GM12865 (cell line): Measurements from ENCODE around the gene DDX43.
"Not testable (repeated sequence)": the region's sequence is repeated elsewhere in the genome, so short reads cannot be mapped to it uniquely, and the experiment has no call there.

ENCODE experiments used
- DNase-seq: peaks from one replicate; pipeline ENCODE4 v3.0.0; 2010; ENCODE audit warnings: low read depth
- H3K4me3 ChIP-seq: 2 replicates; pipeline ENCODE4 v1.5.1; 2011; ENCODE audit warnings: mild to moderate bottlenecking, low read depth, low read length, control low read depth
- TF ChIP-seq, protein P1 (sequence below): IDR thresholded peaks from 2 replicates; pipeline ENCODE4 v1.5.1; 2011; ENCODE audit warnings: low read length, control low read depth, low read depth, inconsistent platforms; ENCODE audit not compliant: insufficient read depth; ENCODE audit errors: missing control alignments

Gene DDX43

DNA sequence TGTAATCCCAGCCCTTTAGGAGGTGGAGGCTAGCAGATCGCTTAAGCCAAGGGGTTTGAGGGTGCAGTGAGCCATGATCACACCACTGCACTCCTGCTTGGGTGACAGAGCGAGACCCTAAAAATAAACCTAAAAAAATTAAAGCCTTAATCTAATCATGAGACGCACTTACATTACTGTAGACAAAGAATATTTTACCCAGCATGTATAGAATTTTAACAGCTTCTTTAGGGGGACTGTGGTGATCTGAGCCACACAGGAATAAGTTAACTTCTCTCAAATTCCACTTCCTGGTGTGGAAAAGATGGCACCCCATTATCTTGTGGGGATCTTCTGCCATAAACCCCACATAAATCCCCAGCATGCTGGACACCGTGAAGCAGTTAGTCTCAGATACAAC, 22.6 kb upstream of the DDX43 start:
- no peak overlapping the region for H3K4me3 ChIP-seq
- TF ChIP-seq, protein P1, sequence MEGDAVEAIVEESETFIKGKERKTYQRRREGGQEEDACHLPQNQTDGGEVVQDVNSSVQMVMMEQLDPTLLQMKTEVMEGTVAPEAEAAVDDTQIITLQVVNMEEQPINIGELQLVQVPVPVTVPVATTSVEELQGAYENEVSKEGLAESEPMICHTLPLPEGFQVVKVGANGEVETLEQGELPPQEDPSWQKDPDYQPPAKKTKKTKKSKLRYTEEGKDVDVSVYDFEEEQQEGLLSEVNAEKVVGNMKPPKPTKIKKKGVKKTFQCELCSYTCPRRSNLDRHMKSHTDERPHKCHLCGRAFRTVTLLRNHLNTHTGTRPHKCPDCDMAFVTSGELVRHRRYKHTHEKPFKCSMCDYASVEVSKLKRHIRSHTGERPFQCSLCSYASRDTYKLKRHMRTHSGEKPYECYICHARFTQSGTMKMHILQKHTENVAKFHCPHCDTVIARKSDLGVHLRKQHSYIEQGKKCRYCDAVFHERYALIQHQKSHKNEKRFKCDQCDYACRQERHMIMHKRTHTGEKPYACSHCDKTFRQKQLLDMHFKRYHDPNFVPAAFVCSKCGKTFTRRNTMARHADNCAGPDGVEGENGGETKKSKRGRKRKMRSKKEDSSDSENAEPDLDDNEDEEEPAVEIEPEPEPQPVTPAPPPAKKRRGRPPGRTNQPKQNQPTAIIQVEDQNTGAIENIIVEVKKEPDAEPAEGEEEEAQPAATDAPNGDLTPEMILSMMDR, result no peak
- no peak for DNase-seq

DNA sequence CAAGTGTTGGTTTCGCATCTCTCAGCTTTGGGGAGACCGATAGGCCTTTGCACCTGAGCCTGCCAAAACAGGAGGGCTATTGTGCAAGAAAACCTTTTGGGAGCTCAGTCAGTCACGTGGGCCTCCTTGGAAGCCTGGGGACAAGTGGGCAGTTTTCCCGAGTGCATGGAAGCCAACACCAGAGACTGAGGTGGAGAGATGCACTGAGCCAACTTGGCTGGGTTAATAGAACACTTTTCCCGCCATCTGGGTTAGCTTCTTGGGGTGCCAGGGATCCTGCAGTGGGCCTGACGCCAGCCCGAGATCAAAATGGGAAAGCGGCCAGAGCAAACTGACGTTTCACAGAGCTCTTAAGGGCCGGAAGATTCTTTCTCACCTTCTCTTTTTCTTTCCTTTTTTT, 22.1 kb upstream of the DDX43 start:
- TF ChIP-seq, protein P1, result no peak
- DNase-seq, result no peak

GRCh38 chr6:73375216-73375615, 19.4 kb upstream of the DDX43 start:
- no peak for DNase-seq
- H3K4me3 ChIP-seq, result no peak overlapping the region
- TF ChIP-seq, protein P1, result no peak

More for the DNA sequence above, 22.1 kb upstream of the DDX43 start:
- H3K4me3 ChIP-seq, result no peak overlapping the region

DNA sequence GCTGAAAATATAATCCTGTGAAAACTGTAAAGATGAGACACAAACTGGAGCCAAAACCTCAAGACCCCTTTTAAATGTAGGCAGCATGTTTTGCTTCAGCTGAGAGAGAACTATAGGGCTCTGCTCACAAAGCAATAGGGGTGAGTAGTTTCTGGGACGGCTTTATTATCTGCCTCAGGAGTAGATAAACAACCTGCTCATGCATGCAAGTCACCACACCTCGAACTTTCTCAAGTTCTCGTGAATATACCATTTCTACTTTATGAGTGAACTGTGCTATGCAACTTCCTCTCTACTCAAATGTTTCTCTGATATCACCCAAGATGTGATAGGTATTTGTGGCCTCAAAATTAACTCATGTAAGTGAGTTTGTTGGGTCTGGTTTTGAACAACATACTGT, 17.4 kb upstream of the DDX43 start:
- peak; percentile 34 for DNase-seq
- H3K4me3 ChIP-seq, result no peak overlapping the region
- TF ChIP-seq, protein P1, result no peak

DNA sequence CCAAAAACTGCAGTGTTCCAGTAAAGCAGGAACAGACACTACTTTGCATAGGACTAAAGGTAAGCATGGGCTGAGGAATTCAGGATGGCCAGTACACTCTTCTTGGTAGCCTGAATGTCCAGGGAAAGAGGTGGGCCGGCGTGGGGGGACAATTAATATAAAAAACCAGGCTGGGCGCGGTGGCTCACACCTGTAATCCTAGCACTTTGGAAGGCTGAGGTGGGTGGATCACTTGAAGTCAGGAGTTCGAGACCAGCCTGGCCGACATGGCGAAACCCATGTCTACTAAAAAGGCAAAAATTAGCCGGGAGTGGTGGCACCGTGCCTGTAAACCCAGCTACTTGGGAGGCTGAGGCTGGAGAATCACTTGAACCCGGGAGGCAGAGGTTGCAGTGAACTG, 13.1 kb upstream of the DDX43 start:
- not testable (repeated sequence) for H3K4me3 ChIP-seq, DNase-seq

GRCh38 chr6:73382462-73383113, 12.0 kb upstream of the DDX43 start:
- no peak for DNase-seq
- no peak overlapping the region for H3K4me3 ChIP-seq
- TF ChIP-seq, protein P1, result no peak

- DNase-seq, result no peak
- TF ChIP-seq, protein P1, result no peak
- peak overlapping the region; percentile 64 for H3K4me3 ChIP-seq
Measured at GRCh38 chr6:73388433-73388799, 6.2 kb upstream of the DDX43 start.
